HepG2 (cell line): Measurements from ENCODE around the gene TWNK.

ENCODE experiments used
- ASH2L ChIP-seq: fragments of 300-600, 200-600 bp; sonication (generic); IDR thresholded peaks from 2 replicates; pipeline ENCODE4 v1.7.0; 2017; ENCODE audit warnings: low read depth, mild to moderate bottlenecking, moderate library complexity, mixed read lengths, low read length; ENCODE audit not compliant: insufficient read length
- CHD2 ChIP-seq: IDR thresholded peaks from 2 replicates; pipeline ENCODE4 v1.6.1; 2011; ENCODE audit warnings: low read depth, low read length, improper control_type of control experiment
- CTCF ChIP-seq: sonication (generic); formaldehyde crosslinking; IDR thresholded peaks from 2 replicates; pipeline ENCODE4 v1.5.0; 2020; ENCODE audit warnings: mild to moderate bottlenecking, missing genetic modification reagents, moderate library complexity
- GATAD2A ChIP-seq: IDR thresholded peaks from 2 replicates; pipeline ENCODE4 v1.6.1; 2016
- MED8 ChIP-seq: sonication (generic); formaldehyde crosslinking; IDR thresholded peaks from 2 replicates; pipeline ENCODE4 v1.8.1; 2023; ENCODE audit warnings: mild to moderate bottlenecking, missing genetic modification reagents; ENCODE audit not compliant: insufficient replicate concordance
- REST ChIP-seq, 2 experiments: IDR thresholded peaks; 2 replicates each; pipeline ENCODE4 v1.6.1; 2011 to 2012; ENCODE audit warnings: low read length in 2 of 2, borderline replicate concordance in 1 of 2, low read depth in 1 of 2, mild to moderate bottlenecking in 1 of 2, moderate library complexity in 1 of 2
- SIN3A ChIP-seq: IDR thresholded peaks from 2 replicates; pipeline ENCODE4 v1.6.1; 2011; ENCODE audit warnings: low read depth, mild to moderate bottlenecking, control low read depth, low read length, borderline replicate concordance
- SNRNP70 ChIP-seq: fragments of 200-400 bp; formaldehyde crosslinking; IDR thresholded peaks from 2 replicates; pipeline ENCODE4 v1.6.1; 2017; ENCODE audit warnings: mild to moderate bottlenecking, low read depth, low read length, moderate library complexity
- ZNF121 ChIP-seq: sonication (generic); formaldehyde crosslinking; IDR thresholded peaks from 2 replicates; pipeline ENCODE4 v1.5.0; 2020; ENCODE audit warnings: mild to moderate bottlenecking, missing genetic modification reagents
- ZNF549 ChIP-seq: sonication (generic); formaldehyde crosslinking; IDR thresholded peaks from 2 replicates; pipeline ENCODE4 v1.5.0; 2020; ENCODE audit warnings: missing genetic modification reagents

GRCh38 chr10:101035314-101035713 is 48.0 kb downstream of the TWNK start:
- TF ChIP-seq REST (IDR thresholded peaks at IDR 0.05; ENCODE audit: borderline replicate concordance in 1 of 2, low read depth in 1 of 2, low read length in 2 of 2) (no peak), MED8 (CRISPR knock-in tag) (no peak), GATAD2A (CRISPR knock-in tag) (no peak), CHD2 (no peak), ZNF121 (no peak), SIN3A (no peak), ASH2L (no peak), CTCF (CRISPR knock-in tag) (no peak), SNRNP70 (no peak), ZNF549 (no peak)
